CD4-positive, alpha-beta T cell treated with Interleukin-4 for 4 hours (primary cell): Measurements from ENCODE around the gene SORCS2.

Experiments
- DNase-seq: peaks from one replicate; pipeline ENCODE4 v3.0.0-alpha.2; 2020

The SORCS2 gene

DNA sequence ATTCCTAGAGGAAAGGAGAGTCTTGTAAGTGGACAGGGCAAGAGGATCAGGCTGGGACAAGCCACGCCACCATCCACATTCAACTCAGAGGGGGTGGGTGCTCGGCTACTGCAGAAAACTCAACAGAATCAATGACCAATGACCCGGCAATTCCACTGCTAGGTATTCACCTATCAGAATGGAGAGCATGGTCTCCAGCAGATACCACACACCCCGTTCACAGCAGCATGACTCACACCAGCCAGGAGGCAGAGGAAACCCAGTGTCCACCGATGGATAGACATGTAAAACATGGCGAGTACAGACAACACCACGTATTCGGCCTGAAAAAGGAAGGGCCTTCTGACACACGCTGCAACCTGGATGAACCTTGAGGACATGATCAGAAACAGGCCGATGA is 571.5 kb downstream of the SORCS2 start:
- DNase-seq: no peak

DNA sequence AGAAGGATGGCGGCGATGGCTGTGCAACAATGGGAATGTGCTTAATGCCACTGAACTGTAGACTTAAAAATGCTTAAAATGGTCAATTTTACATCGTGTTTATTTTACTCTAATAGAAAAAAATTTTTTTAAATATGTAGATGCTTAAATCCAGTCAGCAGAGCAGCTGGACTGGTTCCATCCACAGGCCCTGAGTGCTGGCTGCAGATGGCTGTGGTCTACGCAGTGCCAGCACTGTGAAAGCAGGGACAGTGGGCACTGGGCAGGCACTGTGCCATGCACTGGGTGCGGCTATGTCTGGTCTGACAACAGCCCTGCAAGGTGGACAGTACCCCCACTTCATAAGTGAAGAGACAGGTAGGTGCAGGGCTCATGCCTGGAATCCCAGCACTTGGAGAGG is 572.1 kb downstream of the SORCS2 start:
- DNase-seq: no peak

DNA sequence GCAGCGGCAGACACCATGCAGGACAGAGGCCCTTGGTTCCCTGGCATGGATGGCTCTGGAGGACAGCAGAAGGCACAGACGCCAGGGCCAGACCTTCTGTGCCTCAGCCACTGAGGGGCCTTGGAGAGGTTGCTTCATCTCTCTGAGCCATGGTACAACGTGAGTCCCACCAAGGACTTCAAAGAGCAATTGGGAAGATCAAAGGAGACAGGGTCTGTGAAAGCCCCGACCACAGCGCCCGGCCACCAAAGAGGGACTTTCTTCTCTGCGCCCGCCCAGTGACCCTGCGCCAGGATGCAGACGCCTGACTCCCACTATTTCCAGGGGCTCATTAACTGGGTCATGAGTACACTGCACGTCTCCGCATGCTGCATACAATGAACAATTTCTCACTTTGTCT is 573.3 kb downstream of the SORCS2 start:
- DNase-seq: no peak

DNA sequence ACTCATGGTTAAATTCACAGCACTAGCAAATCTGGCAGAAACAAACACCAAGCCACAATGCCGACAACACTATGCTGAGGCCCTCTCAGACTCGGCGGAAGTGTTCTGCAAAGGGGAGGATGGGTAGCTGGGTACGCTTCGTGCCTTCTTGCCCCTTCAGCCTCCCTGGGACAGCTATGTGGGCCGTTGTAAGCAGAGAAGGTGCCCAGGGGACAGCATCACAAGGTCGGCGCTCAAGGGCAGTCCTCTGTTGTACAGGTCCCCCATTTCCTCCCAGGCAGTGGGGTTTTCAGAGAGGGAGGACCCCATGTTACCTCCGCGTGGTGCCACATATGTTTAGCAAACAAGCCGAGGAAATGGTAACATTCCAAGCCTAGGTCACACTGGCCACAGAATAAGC is 573.7 kb downstream of the SORCS2 start:
- no peak for DNase-seq

DNA sequence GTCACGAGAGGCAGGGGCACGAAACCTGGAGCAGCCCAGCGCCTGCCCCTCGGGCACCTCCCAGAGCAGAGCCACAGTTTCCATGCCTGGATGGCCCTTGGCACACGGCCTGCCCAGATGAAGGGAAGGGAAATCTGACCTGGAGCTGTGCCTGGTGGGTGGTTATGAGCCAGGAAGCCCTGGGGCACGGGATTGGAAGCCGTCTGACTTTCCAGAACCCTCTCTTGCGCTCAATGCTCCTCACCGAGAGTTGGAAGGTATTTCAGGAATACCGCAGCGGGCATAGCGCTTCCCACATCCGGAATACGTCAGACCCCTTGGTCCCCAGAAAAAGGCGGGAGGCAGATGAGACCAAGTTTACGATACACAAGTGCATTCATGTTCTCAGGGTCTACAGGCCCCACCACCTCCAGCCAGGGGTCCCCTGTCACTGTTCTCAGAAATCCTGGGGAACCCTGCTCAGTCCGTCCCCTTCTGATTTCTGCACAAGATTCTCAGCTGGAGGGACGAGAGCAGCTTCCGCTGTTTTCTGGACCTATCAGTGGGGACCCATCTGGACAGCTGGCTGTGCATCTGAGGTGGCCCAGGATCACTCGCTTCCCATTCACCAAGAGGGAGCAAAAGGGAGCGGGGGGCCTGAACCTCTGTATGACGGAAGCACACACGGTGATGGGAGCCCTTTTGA is 574.5 kb downstream of the SORCS2 start:
- no peak for DNase-seq

DNA sequence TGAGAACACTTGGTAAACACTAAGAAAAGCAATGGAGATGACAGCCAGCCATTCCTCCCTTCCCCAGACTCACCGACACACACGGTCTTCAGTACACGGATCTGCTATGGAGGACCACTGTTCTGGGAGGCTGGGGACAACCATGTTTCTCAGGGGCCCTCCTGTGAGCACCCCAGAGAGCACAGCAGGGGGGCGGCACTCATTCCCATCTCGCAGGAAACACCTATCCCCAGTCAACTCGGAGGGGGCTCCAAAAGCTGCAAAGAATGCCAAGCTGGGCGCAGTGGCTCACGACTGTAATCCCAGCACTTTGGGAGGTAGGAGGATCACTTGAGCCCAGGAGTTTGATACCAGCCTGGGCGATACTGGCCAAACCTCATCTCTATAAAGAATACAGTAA is 575.2 kb downstream of the SORCS2 start:
- no peak for DNase-seq

DNA sequence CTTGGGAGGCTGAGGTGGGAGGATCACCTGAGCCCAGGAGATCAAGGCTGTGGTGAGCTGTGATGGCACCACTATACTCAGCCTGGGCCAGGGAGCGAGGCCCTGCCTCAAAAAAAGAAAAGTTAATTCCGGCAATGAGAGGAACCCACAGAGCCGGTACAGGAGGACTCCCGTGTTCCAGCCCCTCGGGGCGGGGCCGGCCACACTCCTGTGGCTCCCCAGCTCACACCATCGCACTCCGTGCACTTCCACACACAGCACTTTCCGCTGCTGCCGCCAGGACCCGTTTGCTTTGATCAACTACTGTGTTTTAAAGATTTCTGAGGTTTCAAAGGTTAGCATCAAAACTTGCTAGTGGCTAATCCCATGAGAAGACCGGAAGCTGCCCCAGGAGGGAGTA is 575.6 kb downstream of the SORCS2 start:
- DNase-seq: no peak

DNA sequence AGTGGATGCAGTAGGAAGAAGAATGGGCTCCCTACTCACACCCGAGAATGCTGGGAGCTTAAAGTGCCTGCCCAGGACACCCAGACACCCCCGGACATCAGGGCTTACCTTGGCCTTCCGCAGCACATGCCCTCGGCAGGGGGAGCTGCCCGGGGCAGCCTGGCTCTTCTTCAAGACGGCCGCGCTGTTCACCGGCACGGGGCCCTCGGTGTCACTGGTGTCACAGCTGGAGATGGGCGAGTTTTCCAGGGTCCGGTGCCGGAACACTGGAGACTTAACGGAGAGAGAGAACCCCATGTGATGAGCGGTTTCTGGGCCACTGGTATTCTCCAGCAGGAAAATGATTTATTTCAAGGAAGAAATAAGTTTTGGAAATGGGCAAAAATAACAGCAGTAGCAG is 576.4 kb downstream of the SORCS2 start:
- DNase-seq: no peak

DNA sequence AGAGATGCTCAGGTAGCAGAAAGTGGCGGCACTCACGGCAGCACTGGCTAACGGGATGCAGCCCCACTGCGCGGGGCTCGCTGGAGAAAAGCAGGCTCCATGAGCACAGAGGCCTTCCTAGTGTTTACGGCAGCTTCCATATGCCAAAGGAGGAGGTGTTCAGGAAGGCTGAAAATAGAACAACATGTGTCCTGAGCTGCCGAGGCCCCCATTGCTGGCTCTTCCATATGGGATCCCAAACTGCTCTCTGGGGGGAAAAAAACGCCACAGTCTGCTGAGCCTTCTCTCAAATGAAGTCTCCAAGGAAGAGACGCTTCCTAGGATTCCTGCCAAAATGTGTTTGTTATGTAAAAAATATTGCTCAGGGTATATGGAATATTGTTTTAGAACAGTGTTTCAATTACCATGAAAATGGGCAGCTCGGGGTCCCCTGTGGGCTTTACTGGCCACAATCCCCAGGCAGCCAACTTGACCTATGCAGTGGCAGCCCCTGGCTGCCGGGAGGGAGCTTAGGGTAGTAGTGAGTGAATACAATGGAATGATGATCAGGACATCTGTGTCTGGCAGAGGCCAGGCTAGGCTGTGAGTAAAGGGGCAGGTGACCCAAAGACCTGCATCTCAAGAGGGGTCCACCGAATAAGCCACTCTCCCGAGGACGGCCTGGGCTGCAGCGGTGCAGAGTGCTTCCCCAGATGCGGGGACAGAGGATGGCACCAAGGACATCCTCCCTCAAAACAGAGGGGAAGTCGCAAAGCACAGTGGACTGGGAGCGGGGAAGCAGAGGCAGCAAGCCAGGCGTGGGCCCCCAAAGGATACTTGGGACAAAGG is 577.3 kb downstream of the SORCS2 start:
- DNase-seq: no peak

DNA sequence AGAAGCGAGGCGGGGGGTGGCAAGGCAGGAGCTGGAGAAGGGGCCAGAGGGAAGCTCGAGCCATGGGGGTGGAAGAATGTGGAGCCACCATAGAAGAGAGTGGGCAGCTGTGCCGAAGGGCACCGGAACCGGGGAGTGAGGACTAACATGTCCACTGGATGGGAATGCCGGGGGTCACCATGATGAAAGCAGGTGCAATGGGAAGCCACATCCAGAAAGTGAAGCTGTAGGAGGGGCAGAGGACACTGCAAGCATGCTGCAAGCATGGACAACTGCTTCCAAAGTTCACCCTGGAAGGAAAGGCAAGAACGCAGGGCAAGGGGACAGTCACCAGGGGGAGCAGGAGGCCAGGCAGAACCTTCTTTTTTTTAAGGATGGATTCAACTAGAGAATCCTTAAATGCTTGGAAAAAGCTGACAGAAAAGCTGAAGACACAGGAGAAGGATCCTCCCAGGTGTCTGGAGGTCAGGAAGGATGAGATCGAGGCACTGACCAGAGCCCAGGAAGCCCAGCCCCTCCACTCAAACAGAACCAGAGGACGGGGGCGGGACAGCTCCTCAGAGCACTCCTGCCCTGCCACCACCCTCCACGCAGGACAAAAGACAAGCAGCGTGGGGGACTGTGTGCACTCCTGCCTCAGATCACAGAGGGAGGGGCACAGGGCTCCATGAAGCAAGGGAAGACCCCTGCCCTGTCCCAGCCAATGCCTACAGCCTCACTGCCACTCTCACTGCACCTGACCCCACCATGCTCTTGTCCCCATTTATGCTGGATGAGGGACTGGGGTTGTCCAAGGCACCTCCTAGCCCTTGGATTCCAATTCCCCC is 578.1 kb downstream of the SORCS2 start:
- DNase-seq: no peak

DNA sequence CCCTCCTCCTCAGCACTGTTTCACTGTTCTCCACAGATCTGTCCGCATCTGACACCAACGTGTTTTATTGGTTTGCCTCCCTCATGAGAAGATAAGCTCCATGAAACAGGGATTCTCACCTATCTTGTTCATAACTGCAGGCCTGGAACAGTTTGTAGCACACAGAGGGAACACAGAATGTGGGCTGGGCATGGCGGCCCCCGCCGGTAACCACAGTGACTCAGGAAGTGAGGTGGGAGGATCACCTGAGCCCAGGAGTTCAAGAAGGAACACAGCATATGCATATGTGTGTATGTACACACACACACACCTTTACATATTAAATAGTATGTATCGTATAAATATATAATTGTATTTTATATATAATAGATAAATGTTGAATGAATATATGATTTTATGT is 578.7 kb downstream of the SORCS2 start:
- DNase-seq: peak; percentile 37

DNA sequence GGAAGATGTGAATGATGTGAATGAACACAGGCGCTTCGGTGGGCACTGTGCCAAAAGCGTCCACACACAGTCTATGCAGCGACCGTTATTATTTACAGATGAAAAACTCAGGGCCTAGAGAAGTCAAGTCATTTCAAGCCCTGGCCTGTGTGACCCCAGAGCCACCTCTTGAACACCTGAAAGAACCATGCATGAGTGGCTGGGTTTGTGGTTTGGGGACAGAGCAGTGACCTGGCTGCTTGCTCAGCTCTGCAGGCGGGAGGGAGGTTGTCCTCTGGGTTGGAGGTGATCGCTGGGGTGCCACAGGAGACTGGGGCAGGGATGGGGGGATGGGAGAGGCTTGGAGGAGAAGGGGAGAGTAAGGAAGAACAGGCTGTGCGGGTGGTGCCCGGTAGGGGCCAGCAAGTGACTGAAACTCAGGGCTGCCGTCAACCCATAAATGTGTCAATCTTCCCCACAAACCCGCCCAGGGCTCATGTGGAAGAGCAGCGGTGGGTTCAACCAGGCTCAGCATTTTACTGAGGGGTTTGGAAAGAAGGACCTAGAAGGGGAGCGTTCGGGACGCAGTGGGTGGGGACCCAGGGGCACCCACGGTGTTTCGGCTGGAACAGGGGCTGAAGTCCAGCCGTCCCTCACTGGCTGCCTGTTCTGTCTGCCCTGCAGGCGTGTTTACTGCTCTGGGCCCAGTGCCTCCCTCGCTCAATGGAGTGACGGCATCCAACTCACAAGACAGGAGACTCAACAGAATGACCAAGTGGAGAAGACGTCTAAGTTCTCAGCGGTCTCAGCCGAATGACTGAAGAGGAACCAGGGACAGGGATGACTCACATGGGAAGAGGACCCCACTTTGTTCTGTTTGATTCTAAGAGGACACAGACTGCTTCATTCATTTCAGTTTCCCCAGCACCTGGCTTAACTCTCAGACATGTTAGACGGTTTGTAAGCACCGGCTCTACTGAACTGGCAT is 579.5 kb downstream of the SORCS2 start:
- DNase-seq: no peak

DNA sequence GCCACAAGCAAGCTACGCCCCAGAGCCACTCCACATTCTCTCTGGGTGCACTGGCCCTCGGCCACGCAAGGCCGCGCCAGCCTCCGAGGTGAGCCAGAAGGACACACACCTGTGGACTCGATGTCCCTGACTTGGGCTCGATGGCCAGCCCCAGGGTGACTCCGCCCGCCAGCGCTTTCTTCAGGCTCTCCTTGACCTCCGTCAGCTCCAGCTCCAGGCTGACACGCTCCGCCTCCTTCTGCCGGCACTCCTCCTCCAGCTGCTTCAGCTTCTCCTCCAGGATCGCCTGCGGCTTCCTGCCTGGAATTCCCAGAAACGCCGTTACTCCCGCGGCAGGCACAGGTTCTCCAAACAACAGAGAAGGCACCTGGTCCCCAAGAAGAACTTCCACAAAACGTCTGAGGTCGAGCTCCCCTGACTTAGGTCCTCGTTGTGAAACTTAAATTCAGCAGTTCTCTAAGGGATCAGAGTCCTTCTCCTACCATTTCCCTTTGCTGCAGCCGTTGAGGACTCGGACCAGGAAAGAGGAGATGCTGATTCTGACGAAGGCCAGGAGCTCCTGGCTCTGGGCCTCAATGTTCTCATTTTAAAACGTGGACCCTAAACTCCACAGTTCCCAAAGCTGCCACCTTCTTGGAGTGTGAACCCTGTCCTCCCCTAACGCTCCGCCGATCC is 580.5 kb downstream of the SORCS2 start:
- no peak for DNase-seq

DNA sequence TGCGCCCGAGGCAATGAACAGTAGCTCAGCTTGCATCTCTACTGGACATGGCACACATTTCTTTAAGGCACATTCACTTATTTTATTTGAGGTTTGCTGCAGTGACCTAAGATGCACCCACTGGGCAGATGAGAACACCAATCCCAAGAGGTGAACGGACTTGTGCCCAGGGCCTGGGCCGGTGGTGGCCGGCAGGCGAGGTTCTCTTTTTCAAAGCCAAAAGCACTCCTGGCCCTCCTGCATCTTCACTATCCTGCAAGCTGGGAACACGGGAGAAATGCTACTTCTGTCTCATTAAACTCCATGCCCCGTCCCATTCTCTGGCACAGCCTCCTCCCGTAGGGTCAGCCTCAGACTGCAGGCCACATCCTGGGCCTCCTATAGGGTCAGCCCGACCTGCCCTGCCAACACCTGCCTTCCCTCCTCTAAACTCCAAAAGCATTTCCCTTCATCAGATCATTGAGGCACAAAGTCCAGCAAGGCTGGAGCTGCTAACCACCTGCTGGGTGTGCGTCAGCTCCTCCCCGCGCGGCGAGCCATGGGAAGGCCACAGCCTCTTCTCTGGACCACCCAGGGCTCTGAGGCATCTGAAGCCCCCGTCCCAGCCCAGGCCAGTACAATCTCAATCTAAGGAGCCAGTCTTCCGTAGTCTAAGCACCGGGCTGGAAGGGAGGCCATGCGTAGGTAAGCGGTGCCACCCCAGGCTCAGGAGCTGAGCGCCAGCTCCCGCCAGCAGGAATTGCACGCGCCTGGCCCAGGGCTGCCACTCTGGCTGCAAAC is 581.3 kb downstream of the SORCS2 start:
- no peak for DNase-seq

DNA sequence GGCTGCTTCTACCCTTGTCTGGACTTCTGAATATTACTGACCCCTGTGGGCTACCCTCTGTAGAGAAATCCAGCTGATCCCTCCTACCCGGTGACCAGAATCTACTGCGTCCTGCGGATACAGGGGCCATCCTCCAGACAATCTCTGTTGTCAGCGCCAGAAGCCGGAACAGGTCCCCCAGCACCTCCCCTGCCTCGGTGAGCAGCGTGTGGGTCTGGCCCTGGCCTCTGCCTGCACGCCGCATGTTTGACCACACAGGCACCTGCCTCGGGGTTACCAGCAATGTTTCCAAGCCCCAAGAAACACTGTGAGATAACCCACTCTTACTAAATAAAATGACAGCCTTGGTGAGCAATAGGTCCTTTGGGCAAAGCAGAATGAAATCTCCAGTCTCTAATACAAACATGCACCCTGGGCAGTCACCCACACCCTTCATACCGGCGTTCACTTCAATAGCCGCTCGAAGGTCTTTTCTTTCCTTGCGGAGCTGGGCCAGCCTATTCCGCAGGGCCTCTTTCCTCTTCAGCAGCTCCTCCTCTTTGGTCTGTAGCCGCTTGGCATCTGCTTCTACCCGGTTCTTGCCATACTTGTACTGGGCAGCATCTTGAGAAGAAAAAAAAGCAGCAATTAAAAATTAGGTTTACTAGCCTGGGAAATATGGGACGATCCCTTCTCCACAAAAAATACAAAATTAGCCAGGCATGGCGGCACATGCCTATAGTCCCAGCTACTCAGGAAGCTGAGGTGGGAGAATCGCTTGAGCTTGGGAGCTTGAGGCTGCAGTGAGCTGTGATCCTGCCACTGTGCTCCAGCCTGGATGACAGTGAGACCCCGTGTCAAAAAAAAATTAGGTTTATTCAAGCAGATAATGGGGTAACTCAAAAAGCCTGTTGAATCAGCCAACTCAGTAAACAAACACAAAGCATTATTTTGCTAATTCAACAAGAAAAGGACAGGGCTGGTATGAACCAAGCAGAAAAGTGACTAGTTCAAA is 582.3 kb downstream of the SORCS2 start:
- DNase-seq: no peak

DNA sequence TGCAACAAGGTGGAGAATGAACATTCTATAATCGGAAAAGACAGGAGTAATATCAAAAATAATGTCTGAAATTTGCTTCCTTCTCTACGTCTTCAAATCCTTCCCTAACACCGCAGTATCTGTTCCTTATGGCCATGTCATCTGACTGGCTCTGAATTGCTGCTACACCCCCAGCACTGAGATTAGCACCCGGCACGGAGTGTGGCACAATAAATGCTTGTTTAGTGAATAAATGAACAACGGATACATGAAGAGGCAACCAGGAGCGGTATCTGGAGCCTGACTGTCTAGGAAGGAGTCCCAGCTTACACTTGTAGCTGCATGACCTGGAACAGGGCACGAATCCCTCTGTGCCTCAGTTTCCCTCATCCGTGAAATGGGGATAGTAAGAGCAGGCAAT is 583.1 kb downstream of the SORCS2 start:
- DNase-seq: no peak

DNA sequence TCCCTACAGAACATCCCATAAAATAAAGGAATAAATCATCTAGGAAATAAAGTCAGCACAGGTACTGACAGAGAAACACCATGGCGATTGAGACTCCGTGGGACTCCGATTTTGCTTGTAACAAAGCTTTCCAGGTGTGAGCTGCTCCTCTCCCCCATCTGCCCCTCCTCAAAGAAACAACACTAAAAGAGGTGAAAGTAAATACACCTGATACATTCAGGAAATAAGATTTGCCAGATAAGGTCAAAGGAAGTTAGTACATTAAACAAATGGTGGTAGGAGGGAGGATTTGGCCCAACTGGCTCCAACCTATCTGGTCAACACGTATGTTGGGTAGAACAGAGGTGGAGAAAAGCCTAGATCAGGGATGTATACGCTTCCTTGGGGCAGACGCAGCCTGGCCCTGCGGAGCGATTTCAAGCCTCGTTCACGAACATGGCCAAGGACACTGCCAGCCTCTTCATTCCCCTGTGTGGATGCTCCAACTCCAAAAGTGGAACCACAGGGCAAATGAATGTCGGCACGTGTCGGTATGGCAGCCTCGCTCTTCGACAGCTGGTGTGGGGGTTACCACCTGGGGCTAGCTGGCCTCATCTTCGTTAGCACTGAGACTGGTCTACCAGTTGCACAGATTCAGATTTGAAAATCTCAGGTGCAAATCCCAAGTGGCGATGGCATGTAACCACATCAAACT is 584.8 kb downstream of the SORCS2 start:
- no peak for DNase-seq

DNA sequence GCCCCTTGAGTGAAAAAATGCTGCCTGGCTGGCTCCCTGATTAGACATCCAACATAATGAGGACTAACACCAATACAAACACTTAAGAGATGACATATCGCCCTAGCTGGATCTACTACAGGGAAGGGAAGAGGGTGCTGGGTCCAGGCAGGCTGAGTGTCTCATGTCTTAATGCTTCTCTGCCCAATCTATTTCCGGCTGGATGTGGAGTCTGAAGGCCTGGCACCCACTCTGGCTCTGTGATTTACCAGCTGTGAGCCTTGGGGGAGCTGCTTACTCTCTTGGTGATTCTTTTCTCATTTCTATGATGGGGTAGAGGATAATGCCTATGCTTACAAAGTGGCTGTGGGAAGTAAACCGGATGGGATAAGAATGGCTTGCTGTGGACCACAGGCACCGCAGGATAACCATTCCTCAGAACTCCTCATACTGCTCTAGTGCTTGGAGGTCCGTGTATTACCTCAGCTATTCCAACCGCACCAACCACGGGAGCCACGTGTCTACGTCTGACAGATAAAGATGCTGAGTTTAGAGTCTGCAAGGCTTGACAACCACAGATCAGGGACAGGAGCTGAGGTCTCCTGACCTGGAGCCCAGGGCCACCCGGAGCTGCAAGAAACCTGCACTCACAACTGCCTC is 585.7 kb downstream of the SORCS2 start:
- no peak for DNase-seq
